Measurements from ENCODE around the gene BOLA3.
"Not testable (repeated sequence)": the region's sequence is repeated elsewhere in the genome, so short reads cannot be mapped to it uniquely, and the experiment has no call there.

The BOLA3 gene

GRCh38 chr2:74188018-74188601 lies 40.4 kb upstream of the BOLA3 start:
- no peak for TF ChIP-seq CTCF (IDR thresholded peaks at IDR 0.05; ENCODE audit: low read depth, low read length)
- Histone ChIP-seq H3K9me3 (no peaks in the 10 kb centered on the region), H3K36me3 (no peaks in the 10 kb centered on the region), H3K4me3 (ENCODE audit: low read depth, low read length) (no peak overlapping the region), H3K4me1 (no peaks in the 10 kb centered on the region), H3K27me3 (no peaks in the 10 kb centered on the region)
- no peak for DNase-seq

GRCh38 chr2:74186706-74187105 lies 39.0 kb upstream of the BOLA3 start:
- DNase-seq; H3K4me1 ChIP-seq; H3K36me3 ChIP-seq; H3K27me3 ChIP-seq; H3K9me3 ChIP-seq; H3K4me3 ChIP-seq (ENCODE audit: low read depth, low read length): not testable (repeated sequence)

- no peak overlapping the region for H3K4me3 ChIP-seq (ENCODE audit: low read depth, low read length)
- no peak for TF ChIP-seq CTCF (IDR thresholded peaks at IDR 0.05; ENCODE audit: low read depth, low read length)
- no peaks in the 10 kb centered on the region for H3K4me1 ChIP-seq
Measured at GRCh38 chr2:74186038-74186437, 38.3 kb upstream of the BOLA3 start.

GRCh38 chr2:74183878-74184277 lies 36.2 kb upstream of the BOLA3 start:
- Histone ChIP-seq H3K4me3 (ENCODE audit: low read depth, low read length) (no peak overlapping the region), H3K4me1 (no peaks in the 10 kb centered on the region), H3K36me3 (no peaks in the 10 kb centered on the region), H3K9me3 (no peaks in the 10 kb centered on the region), H3K27me3 (no peaks in the 10 kb centered on the region)
- TF ChIP-seq CTCF (IDR thresholded peaks at IDR 0.05; ENCODE audit: low read depth, low read length), result no peak
- DNase-seq, result no peak

More at GRCh38 chr2:74186038-74186437, 38.3 kb upstream of the BOLA3 start:
- Histone ChIP-seq H3K9me3 (no peaks in the 10 kb centered on the region), H3K36me3 (no peaks in the 10 kb centered on the region), H3K27me3 (no peaks in the 10 kb centered on the region)
- no peak for DNase-seq

- no peak for TF ChIP-seq CTCF (IDR thresholded peaks at IDR 0.05; ENCODE audit: low read depth, low read length)
- no peaks in the 10 kb centered on the region for H3K27me3 ChIP-seq
- no peaks in the 10 kb centered on the region for H3K9me3 ChIP-seq
- DNase-seq, result no peak
- no peaks in the 10 kb centered on the region for H3K36me3 ChIP-seq
- no peaks in the 10 kb centered on the region for H3K4me1 ChIP-seq
- no peak overlapping the region for H3K4me3 ChIP-seq (ENCODE audit: low read depth, low read length)
Measured at GRCh38 chr2:74181739-74182138, 34.0 kb upstream of the BOLA3 start.

- no peaks in the 10 kb centered on the region for H3K27me3 ChIP-seq
- no peaks in the 10 kb centered on the region for H3K36me3 ChIP-seq
- no peak for DNase-seq
- no peaks in the 10 kb centered on the region for H3K9me3 ChIP-seq
- H3K4me1 ChIP-seq, result no peaks in the 10 kb centered on the region
- TF ChIP-seq CTCF (IDR thresholded peaks at IDR 0.05; ENCODE audit: low read depth, low read length), result 0 out of 2 replicates have a peak, but pooled peaks have one; percentile 13
- peak overlapping the region; percentile 80 for H3K4me3 ChIP-seq (ENCODE audit: low read depth, low read length)
Measured at GRCh38 chr2:74179063-74179865, 31.6 kb upstream of the BOLA3 start.
